ENCODE measurements around the gene MXRA8. TPM values are rescaled to one million over a fixed set of nuclear protein-coding genes. Genes with fewer than 3 reads are reported as not detected.

MXRA8 gene
- total RNA-seq, 1 experiment from 2014 or later = 9.6 TPM

DNA sequence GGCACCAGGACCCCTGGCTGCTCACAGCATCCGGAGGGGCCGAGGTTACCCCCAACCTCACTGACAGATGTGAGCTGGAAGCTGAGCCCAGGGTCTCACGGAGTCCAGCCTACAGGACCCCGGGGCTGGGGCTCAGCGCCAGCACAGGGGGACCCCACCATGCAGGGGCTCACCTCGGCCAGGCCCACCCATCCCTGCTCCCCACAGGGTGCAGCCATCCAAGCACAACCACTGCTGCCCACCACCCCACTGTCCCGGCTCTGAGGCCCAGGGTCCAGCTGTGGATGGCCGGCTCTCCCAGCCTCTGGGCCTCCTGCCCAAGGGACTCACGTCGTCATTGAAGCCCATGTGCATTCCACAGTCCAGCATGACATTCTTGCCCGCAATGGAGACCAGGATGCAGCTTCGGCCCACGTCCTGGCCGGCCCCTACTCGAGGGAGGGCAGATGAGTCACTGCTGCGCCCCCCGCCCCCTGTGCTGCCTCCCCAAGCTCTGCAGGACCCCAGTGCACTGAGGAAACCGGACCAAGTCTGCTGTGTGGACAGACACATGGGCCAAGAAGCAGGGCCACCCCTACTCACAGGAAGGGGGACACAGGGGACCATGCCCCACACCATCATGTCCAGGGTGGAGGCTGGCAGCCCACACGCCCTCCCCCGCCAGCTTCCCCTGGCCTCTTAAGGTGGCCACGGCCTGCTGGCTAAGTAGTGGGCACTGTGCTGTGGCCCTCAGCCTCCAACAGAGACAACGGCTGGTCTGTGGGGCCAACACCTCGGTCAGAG is 37.5 kb downstream of the MXRA8 start:
- H3K18ac ChIP-seq (ENCODE audit: insufficient read length, low read depth, low read length) = no peak overlapping the region
- H2BK15ac ChIP-seq (ENCODE audit: low read depth, low read length) = no peak overlapping the region
- H4K91ac ChIP-seq (ENCODE audit: insufficient read length, low read depth, low read length) = no peak overlapping the region
- H3K23me2 ChIP-seq (ENCODE audit: insufficient read length, low read depth, low read length, poor library complexity, severe bottlenecking) = peaks cover 8% of the 10 kb centered on the region
- no peak overlapping the region for H3K27ac Mint-ChIP-seq
- H3K4me2 ChIP-seq (ENCODE audit: insufficient read depth, insufficient read length, low read length) = no peak overlapping the region
- no peaks in the 10 kb centered on the region; the same call in 1 of the 2 replicates for H3K4me1 ChIP-seq (ENCODE audit: insufficient read depth, low read length)
- H4K20me1 ChIP-seq (ENCODE audit: control insufficient read depth, insufficient read depth, insufficient read length) = peaks cover 5% of the 10 kb centered on the region
- no peaks in the 10 kb centered on the region for H3K27me3 Mint-ChIP-seq (ENCODE audit: low read depth)
- H2BK20ac ChIP-seq (ENCODE audit: low read depth, low read length, poor library complexity, severe bottlenecking) = no peak overlapping the region
- H3K56ac ChIP-seq (ENCODE audit: insufficient read length, low read depth, low read length) = no peak overlapping the region
- H3K27ac ChIP-seq (ENCODE audit: insufficient read length, low read depth, low read length) = no peak overlapping the region
- no peak overlapping the region for H2BK12ac ChIP-seq (ENCODE audit: insufficient read length, low read depth, low read length)
- WGBS (ENCODE audit: extremely low coverage, insufficient read length, low lambda C conversion rate) = no CpG with 5 or more reads among the region's 23 CpGs
- H4K8ac ChIP-seq (replicated peaks; ENCODE audit: insufficient read length, low read depth, low read length) = no peak overlapping the region
- no peaks in the 10 kb centered on the region for H3K9me3 Mint-ChIP-seq
- no peak overlapping the region for H3K4ac ChIP-seq (ENCODE audit: low read depth, low read length)
- H2AK5ac ChIP-seq (ENCODE audit: insufficient read length, low read length) = no peak overlapping the region
- TF ChIP-seq, protein P1, sequence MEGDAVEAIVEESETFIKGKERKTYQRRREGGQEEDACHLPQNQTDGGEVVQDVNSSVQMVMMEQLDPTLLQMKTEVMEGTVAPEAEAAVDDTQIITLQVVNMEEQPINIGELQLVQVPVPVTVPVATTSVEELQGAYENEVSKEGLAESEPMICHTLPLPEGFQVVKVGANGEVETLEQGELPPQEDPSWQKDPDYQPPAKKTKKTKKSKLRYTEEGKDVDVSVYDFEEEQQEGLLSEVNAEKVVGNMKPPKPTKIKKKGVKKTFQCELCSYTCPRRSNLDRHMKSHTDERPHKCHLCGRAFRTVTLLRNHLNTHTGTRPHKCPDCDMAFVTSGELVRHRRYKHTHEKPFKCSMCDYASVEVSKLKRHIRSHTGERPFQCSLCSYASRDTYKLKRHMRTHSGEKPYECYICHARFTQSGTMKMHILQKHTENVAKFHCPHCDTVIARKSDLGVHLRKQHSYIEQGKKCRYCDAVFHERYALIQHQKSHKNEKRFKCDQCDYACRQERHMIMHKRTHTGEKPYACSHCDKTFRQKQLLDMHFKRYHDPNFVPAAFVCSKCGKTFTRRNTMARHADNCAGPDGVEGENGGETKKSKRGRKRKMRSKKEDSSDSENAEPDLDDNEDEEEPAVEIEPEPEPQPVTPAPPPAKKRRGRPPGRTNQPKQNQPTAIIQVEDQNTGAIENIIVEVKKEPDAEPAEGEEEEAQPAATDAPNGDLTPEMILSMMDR (conservative IDR thresholded peaks at IDR 0.05) = no peak
- no peak overlapping the region for H3K9ac ChIP-seq (ENCODE audit: extremely low read depth, insufficient read length, low read length)
- peaks cover 13 to 47% (median 40%) of the 10 kb centered on the region in 3 experiments; a peak in 6 of 7 replicates for H3K36me3 Mint-ChIP-seq (ENCODE audit: insufficient read depth in 1 of 3, low read depth in 3 of 3)
- H3K27me3 ChIP-seq (ENCODE audit: insufficient read depth, low read length) = no peaks in the 10 kb centered on the region
- DNase-seq = no peak
- H3K23ac ChIP-seq (ENCODE audit: insufficient read length, low read depth, low read length) = no peak overlapping the region
- no peak overlapping the region for H2BK5ac ChIP-seq (ENCODE audit: insufficient read length, low read length)
- no peak overlapping the region for H2BK120ac ChIP-seq (ENCODE audit: low read depth, low read length, poor library complexity, severe bottlenecking)
- H3K79me1 ChIP-seq (ENCODE audit: insufficient read depth, low read depth, low read length, poor library complexity, severe bottlenecking) = peaks cover 8% of the 10 kb centered on the region
- no peak overlapping the region for H3K14ac ChIP-seq (ENCODE audit: insufficient read depth, low read length)
- no peak overlapping the region for H3T11ph ChIP-seq (ENCODE audit: low read length)
- no peaks in the 10 kb centered on the region for H3K9me3 ChIP-seq (ENCODE audit: control insufficient read depth, low read depth, low read length)
- H3K4me3 Mint-ChIP-seq = no peak overlapping the region; a peak in 1 of 5 replicates
- no peak overlapping the region for H2AFZ ChIP-seq (ENCODE audit: low read length)
- H3K4me1 Mint-ChIP-seq = peaks cover 6 to 20% of the 10 kb centered on the region in 2 experiments
- peaks cover 17% of the 10 kb centered on the region; the same call in 1 of the 2 replicates for H3K79me2 ChIP-seq (ENCODE audit: insufficient read depth, low read length)
- H4K5ac ChIP-seq (ENCODE audit: insufficient read length, low read depth, low read length) = no peak overlapping the region

Measured in H9 (cell line).